SK-N-SH (cell line): ENCODE data around the gene MRPL21. TPM values are rescaled to one million over a fixed set of nuclear protein-coding genes. Genes with fewer than 3 reads are reported as not detected.

Source experiments
- polyA plus RNA-seq, 3 experiments: library from polyadenylated mRNA; depleted of rRNA; stranded (reverse); fragments of >200 nt; gene quantifications; 2 replicates each; pipeline ENCODE4 v1.2.3, GENCODE V29; 2012

The MRPL21 gene
- polyA plus RNA-seq, 1 of the 3 experiments (the other 2 are of a cell fraction) = 125 TPM

Other genes starting within 250 kb of the MRPL21 start
- 1.6 and 1.8 TPM in 2 replicates for gene GAL, start 219.3 kb downstream of the MRPL21 start, polyA plus RNA-seq (2012; rRNA removed)
- gene TESMIN, start 152.3 kb downstream of the MRPL21 start, polyA plus RNA-seq (2012; rRNA removed) = 2.0 and 3.5 TPM in 2 replicates
- gene CPT1A, start 61.9 kb downstream of the MRPL21 start, polyA plus RNA-seq (2012; rRNA removed) = 22.5 and 31.2 TPM in 2 replicates
- gene IGHMBP2, start 59 bp upstream of the MRPL21 start, polyA plus RNA-seq (2012; rRNA removed) = 7.8 and 9.0 TPM in 2 replicates
- not detected in 2 replicates for gene MRGPRD, start 77.2 kb upstream of the MRPL21 start, polyA plus RNA-seq (2012; rRNA removed)
- gene MRGPRF, start 109.4 kb upstream of the MRPL21 start, polyA plus RNA-seq (2012; rRNA removed) = 0.18 and 0.19 TPM in 2 replicates
- 7.6 and 8.7 TPM in 2 replicates for gene TPCN2, start 145.1 kb upstream of the MRPL21 start, polyA plus RNA-seq (2012; rRNA removed)